HFFc6 (cell line): Measurements from ENCODE around the gene BCAM. TPM values are rescaled to one million over a fixed set of nuclear protein-coding genes. Genes with fewer than 3 reads are reported as not detected.

ENCODE experiments used
- DNase-seq: peaks from one replicate; pipeline ENCODE4 v3.0.0-alpha.2; 2018
- H3K27ac Mint-ChIP-seq: 2 replicates; pipeline ENCODE4 v1.8.0; 2020; ENCODE audit warnings: mild to moderate bottlenecking, mixed read lengths
- H3K27me3 Mint-ChIP-seq: 2 replicates; pipeline ENCODE4 v1.8.0; 2021; ENCODE audit warnings: mild to moderate bottlenecking, moderate library complexity, mixed read lengths; ENCODE audit not compliant: insufficient read depth
- H3K36me3 Mint-ChIP-seq: 2 replicates; pipeline ENCODE4 v1.8.0; 2021; ENCODE audit warnings: low read depth, mixed read lengths
- H3K4me1 Mint-ChIP-seq: 2 replicates; pipeline ENCODE4 v1.8.0; 2020; ENCODE audit warnings: low read depth, mixed read lengths
- H3K4me3 Mint-ChIP-seq: 2 replicates; pipeline ENCODE4 v1.8.0; 2020; ENCODE audit warnings: mild to moderate bottlenecking, moderate library complexity, mixed read lengths
- H3K9me3 Mint-ChIP-seq: 2 replicates; pipeline ENCODE4 v1.8.0; 2020; ENCODE audit warnings: mild to moderate bottlenecking, mixed read lengths
- CTCF ChIP-seq: fragments of 200-600 bp; sonication (generic); IDR thresholded peaks from 2 replicates; pipeline ENCODE4 v1.5.0; 2021; ENCODE audit warnings: antibody characterized with exemption, mild to moderate bottlenecking
- total RNA-seq, 6 experiments: library from RNA; stranded (reverse); fragmentation: NEBNext Ultra II Directional; extraction: Animal tissue kit (Norgen Biotek cat#: 25700); gene quantifications; 2 replicates in 1 of 6; 3 replicates in 5 of 6; pipeline ENCODE4 v1.2.3, GENCODE V29; 2021

BCAM gene
- total RNA-seq, 6 experiments from 2014 or later: 5.5 to 6.2 (median 6.0) TPM

- H3K27me3 Mint-ChIP-seq: peaks cover 3% of the 10 kb centered on the region
- H3K9me3 Mint-ChIP-seq: no peaks in the 10 kb centered on the region
- H3K27ac Mint-ChIP-seq: no peak overlapping the region
- peaks cover 18% of the 10 kb centered on the region for H3K4me1 Mint-ChIP-seq
- no peak overlapping the region for H3K4me3 Mint-ChIP-seq
- DNase-seq: no peak
- TF ChIP-seq CTCF: no peak
- H3K36me3 Mint-ChIP-seq: peaks cover 43% of the 10 kb centered on the region
Observed at GRCh38 chr19:44866664-44867063, 57.8 kb downstream of the BCAM start.

- no peaks in the 10 kb centered on the region for H3K9me3 Mint-ChIP-seq
- no peak overlapping the region for H3K4me3 Mint-ChIP-seq
- no peak overlapping the region for H3K27ac Mint-ChIP-seq
- H3K27me3 Mint-ChIP-seq: peaks cover 3% of the 10 kb centered on the region
- DNase-seq: no peak
- H3K4me1 Mint-ChIP-seq: peaks cover 17% of the 10 kb centered on the region
- no peak for TF ChIP-seq CTCF
- H3K36me3 Mint-ChIP-seq: peaks cover 42% of the 10 kb centered on the region
Observed at GRCh38 chr19:44867578-44867977, 58.7 kb downstream of the BCAM start.

GRCh38 chr19:44869733-44870470 is 61.0 kb downstream of the BCAM start:
- H3K9me3 Mint-ChIP-seq: no peaks in the 10 kb centered on the region
- H3K27me3 Mint-ChIP-seq: peaks cover 3% of the 10 kb centered on the region
- peaks cover 60% of the 10 kb centered on the region for H3K36me3 Mint-ChIP-seq
- DNase-seq: no peak
- no peak overlapping the region; the same call in 1 of the 2 replicates for H3K27ac Mint-ChIP-seq
- peaks cover 17% of the 10 kb centered on the region for H3K4me1 Mint-ChIP-seq
- H3K4me3 Mint-ChIP-seq: no peak overlapping the region
- TF ChIP-seq CTCF: no peak

Other genes starting within 250 kb of the BCAM start
- gene IGSF23, start 195.5 kb upstream of the BCAM start, total RNA-seq: not detected
- gene PVR, start 165.2 kb upstream of the BCAM start, total RNA-seq: 10 to 100 TPM; 45.9 to 76.2 (median 54.3) TPM
- 1 to 10 TPM; 1.8 to 2.5 (median 2.1) TPM for gene CEACAM19, start 137.6 kb upstream of the BCAM start, total RNA-seq
- gene CEACAM16, start 110.0 kb upstream of the BCAM start, total RNA-seq: not detected
- gene BCL3, start 60.4 kb upstream of the BCAM start, total RNA-seq: 10 to 100 TPM; 12.9 to 20.1 (median 16.7) TPM
- not detected for gene CBLC, start 31.2 kb upstream of the BCAM start, total RNA-seq
- 100 to 1,000 TPM; 126 to 152 (median 148) TPM for gene NECTIN2, start 37.2 kb downstream of the BCAM start, total RNA-seq
- 100 to 1,000 TPM in 1 of 6 experiments, 10 to 100 TPM in 5; 79.8 to 107 (median 92.2) TPM for gene TOMM40, start 82.2 kb downstream of the BCAM start, total RNA-seq
- gene APOE, start 96.7 kb downstream of the BCAM start, total RNA-seq: 1 to 10 TPM; 1.9 to 6.5 (median 2.5) TPM
- gene APOC1, start 105.5 kb downstream of the BCAM start, total RNA-seq: 1 to 10 TPM in 5 of 6 experiments, not detected in 1; 1.4 to 6.8 (median 2.4) TPM
- gene APOC4, start 133.1 kb downstream of the BCAM start, total RNA-seq: not detected
- gene APOC2, start 136.9 kb downstream of the BCAM start, total RNA-seq: not detected
- 100 to 1,000 TPM; 160 to 184 (median 172) TPM for gene CLPTM1, start 146.3 kb downstream of the BCAM start, total RNA-seq
- 10 to 100 TPM in 2 of 6 experiments, 1 to 10 TPM in 4; 6.1 to 10.8 (median 9.4) TPM for gene RELB, start 192.4 kb downstream of the BCAM start, total RNA-seq
- 10 to 100 TPM; 29.9 to 42.9 (median 37.3) TPM for gene CLASRP, start 229.9 kb downstream of the BCAM start, total RNA-seq